A673 (cell line): ENCODE results near the gene TMEM258.

Experiments used
- EZH2 ChIP-seq: fragments of 200-600 bp; sonication (generic); IDR thresholded peaks from 2 replicates; pipeline ENCODE4 v1.6.1; 2017; ENCODE audit warnings: borderline replicate concordance, low read depth, mild to moderate bottlenecking, mixed read lengths, antibody characterized with exemption, low read length; ENCODE audit not compliant: poor library complexity, severe bottlenecking
- TF ChIP-seq, protein P1 (sequence below): fragments of 300-800, 200-600 bp; sonication (generic); conservative IDR thresholded peaks from 2 replicates; pipeline ENCODE4 v1.5.1; 2017; ENCODE audit warnings: low read depth, mild to moderate bottlenecking, antibody characterized with exemption, low read length, moderate library complexity, mixed read lengths

DNA sequence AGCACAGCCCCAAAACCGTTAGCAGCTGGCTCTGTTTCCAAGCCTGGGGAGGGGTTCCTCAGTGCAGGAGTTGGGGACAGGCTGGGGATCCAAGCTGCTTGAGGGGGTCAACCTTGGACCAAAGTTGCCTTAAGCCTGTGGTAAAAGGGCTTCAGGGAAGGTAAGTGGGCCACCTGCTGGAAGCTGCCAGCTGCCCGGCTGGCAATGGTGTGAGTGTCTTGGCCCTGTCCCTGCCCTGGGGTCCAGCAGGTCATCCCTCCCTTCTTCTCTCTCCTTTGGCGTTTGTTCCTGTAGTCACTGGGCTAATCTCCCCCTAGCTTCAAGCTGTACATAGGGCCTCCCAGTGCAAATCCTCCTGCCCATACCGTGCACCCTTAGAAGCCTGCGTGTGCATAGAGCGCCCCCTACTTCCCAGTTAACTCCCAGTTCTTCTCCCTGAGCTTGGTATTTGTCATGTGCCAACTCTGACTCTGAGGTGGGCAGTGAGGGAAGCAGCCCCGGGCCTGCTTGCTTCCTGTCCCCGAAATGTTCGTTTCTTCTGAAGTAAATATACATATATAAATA lies 4.4 kb downstream of the TMEM258 start:
- TF ChIP-seq, protein P1, sequence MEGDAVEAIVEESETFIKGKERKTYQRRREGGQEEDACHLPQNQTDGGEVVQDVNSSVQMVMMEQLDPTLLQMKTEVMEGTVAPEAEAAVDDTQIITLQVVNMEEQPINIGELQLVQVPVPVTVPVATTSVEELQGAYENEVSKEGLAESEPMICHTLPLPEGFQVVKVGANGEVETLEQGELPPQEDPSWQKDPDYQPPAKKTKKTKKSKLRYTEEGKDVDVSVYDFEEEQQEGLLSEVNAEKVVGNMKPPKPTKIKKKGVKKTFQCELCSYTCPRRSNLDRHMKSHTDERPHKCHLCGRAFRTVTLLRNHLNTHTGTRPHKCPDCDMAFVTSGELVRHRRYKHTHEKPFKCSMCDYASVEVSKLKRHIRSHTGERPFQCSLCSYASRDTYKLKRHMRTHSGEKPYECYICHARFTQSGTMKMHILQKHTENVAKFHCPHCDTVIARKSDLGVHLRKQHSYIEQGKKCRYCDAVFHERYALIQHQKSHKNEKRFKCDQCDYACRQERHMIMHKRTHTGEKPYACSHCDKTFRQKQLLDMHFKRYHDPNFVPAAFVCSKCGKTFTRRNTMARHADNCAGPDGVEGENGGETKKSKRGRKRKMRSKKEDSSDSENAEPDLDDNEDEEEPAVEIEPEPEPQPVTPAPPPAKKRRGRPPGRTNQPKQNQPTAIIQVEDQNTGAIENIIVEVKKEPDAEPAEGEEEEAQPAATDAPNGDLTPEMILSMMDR: peak; percentile 80
- no peak for TF ChIP-seq EZH2
